ENCODE measurements around the gene RANBP1. TPM values are rescaled to one million over a fixed set of nuclear protein-coding genes. Genes with fewer than 3 reads are reported as not detected.

RANBP1 gene
- total and polyA plus RNA-seq, 9 of the 15 experiments (the other 6 are each of a cell fraction or from before 2014, with no cell fraction given), result 162 to 2,891 (median 1,289) TPM

- 0 out of 2 replicates have a peak, but pooled peaks cover 11% of the 10 kb centered on the region for H4K20me1 ChIP-seq (replicated peaks; ENCODE audit: control insufficient read depth, insufficient read depth, low read length)
- intact Hi-C loops (cut with micrococcal nuclease), result no loop called here
- peaks cover 98% of the 10 kb centered on the region for H3K36me3 ChIP-seq (ENCODE audit: control insufficient read depth, insufficient read depth, low read length)
- peaks cover 64% of the 10 kb centered on the region for H3K79me2 ChIP-seq (ENCODE audit: control insufficient read depth, insufficient read depth, low read length)
- no peak overlapping the region for H2AFZ ChIP-seq (ENCODE audit: low read depth, low read length)
- no peak overlapping the region for H3K4me3 ChIP-seq
- H3K4me2 ChIP-seq (ENCODE audit: insufficient read depth, low read length), result no peak overlapping the region
- no peak overlapping the region for H3K27ac ChIP-seq (ENCODE audit: extremely low read depth, low read depth, low read length)
- peak overlapping the region in 1 of 2 experiments; percentile 24; a peak in 1 of 4 replicates for H3K9ac ChIP-seq (ENCODE audit: insufficient read depth in 1 of 2, low read depth in 2 of 2, low read length in 2 of 2)
- ChIA-PET CTCF (ENCODE audit: low intra/inter-chr PET ratio) (interaction anchor here (0.5 kb wide), 1 partner anchor 53 kb away, joined by 3 read pairs; no protein-coding TSS in a partner anchor), POLR2A (interaction anchor here (1.0 to 19.4 kb wide), 7 partner anchors 11 to 72 kb away, joined by 3 to 513 read pairs (median 4); partner anchors contain the start of genes DGCR8, RANBP1, TANGO2 and TRMT2A)
- in situ Hi-C loops (cut with MboI), result no loop called here
- no TSS peak for BruUV-seq (replicated peaks)
- ATAC-seq (peak; percentile 14; the same call in 2 of the 3 replicates), DNase-seq (ENCODE audit: extremely low read depth in 1 of 4, low spot score in 3 of 4) (peak in 1 of 4 experiments; percentile 79), FAIRE-seq (no peak)
- no peaks in the 10 kb centered on the region for H3K27me3 ChIP-seq (ENCODE audit: control insufficient read depth in 2 of 2, insufficient read depth in 2 of 2, low read length in 2 of 2)
- 92% methylated on average over 13 of the region's 13 CpGs for WGBS (ENCODE audit: insufficient coverage, low coverage, missing lambda C conversion rate)
- H3K4me1 ChIP-seq (replicated peaks in 1 of 2; ENCODE audit: control insufficient read depth in 2 of 2, insufficient read depth in 2 of 2, low read length in 2 of 2), result peaks cover 0 to 7% of the 10 kb centered on the region in 2 experiments; a peak in 1 of 5 replicates
- H3K9me3 ChIP-seq (replicated peaks; ENCODE audit: control insufficient read depth, insufficient read depth, low read depth, low read length), result no peaks in the 10 kb centered on the region; the same call in 1 of the 2 replicates
- H3K9me1 ChIP-seq (ENCODE audit: control insufficient read depth, insufficient read depth, low read length), result no peaks in the 10 kb centered on the region
- TF ChIP-seq RFX5 (IDR thresholded peaks at IDR 0.05; ENCODE audit: low read depth, low read length), result no peak
- no peak for TF ChIP-seq TEAD2 (tag; IDR thresholded peaks at IDR 0.05)
- no peak for TF ChIP-seq ARID2 (IDR thresholded peaks at IDR 0.05)
- no peak for TF ChIP-seq ZZZ3 (IDR thresholded peaks at IDR 0.05)
- TF ChIP-seq CBX3 (IDR thresholded peaks at IDR 0.05; ENCODE audit: borderline replicate concordance in 1 of 2, low read length in 2 of 2), result peak in 1 of 2 experiments; percentile 43; a peak in 1 of 3 replicates
- no peak for TF ChIP-seq ZFP91 (CRISPR knock-in tag; IDR thresholded peaks at IDR 0.05)
- TF ChIP-seq TOE1 (IDR thresholded peaks at IDR 0.05; ENCODE audit: borderline replicate concordance), result no peak
- no peak for TF ChIP-seq TOE1 (CRISPR knock-in tag; IDR thresholded peaks at IDR 0.05; ENCODE audit: borderline replicate concordance, low read depth)
- TF ChIP-seq HMGN3 (IDR thresholded peaks at IDR 0.05; ENCODE audit: borderline replicate concordance, extremely low read depth, insufficient read length, low read depth, low read length), result no peak
- no peak for TF ChIP-seq CREM (IDR thresholded peaks at IDR 0.05; ENCODE audit: low read depth)
- TF ChIP-seq EGR1 (conservative IDR thresholded peaks at IDR 0.05), result peak; percentile 42
- no peak for TF ChIP-seq HMG20B (CRISPR knock-in tag; IDR thresholded peaks at IDR 0.05)
- TF ChIP-seq AFF1 (IDR thresholded peaks at IDR 0.05; ENCODE audit: low read depth in 1 of 2, partially characterized antibody in 2 of 2), result no peak
- no peak; the same call in 1 of the 2 replicates for TF ChIP-seq ERF (CRISPR knock-in tag; IDR thresholded peaks at IDR 0.05)
- no peak for TF ChIP-seq NELFE (IDR thresholded peaks at IDR 0.05; ENCODE audit: insufficient read depth, insufficient read length)
- no peak for TF ChIP-seq ZNF707 (CRISPR knock-in tag; conservative IDR thresholded peaks at IDR 0.05)
- TF ChIP-seq POLR2B (IDR thresholded peaks at IDR 0.05; ENCODE audit: low read depth, partially characterized antibody), result no peak
Measured at GRCh38 chr22:20093418-20094196, 22.3 kb upstream of the RANBP1 start.

All from K562 (cell line).